ENCODE results near the gene FLVCR2. TPM values are rescaled to one million over a fixed set of nuclear protein-coding genes. Genes with fewer than 3 reads are reported as not detected.

The FLVCR2 gene
- total and polyA plus RNA-seq, 2 donors from 2014 or later: 7.1 to 17.0 TPM

DNA sequence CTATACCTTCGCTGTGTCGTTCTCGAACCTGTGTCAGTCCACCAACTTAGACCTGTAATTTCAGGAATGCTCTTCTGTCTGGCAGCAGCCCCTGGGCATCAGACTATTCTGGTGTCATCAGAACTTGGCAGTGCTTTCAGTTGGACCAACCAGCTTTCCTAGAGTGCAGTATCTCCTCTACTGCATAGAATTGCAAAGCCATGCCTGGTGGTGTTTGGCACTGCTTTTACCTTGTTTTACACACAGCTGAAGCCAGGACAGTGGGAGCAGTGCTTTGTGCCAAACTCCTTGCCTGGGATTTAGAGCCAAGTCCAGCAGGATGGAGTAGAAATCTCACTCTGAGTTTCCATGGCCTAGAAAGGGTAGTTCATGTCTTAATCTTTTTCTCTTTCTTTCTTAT is 1.5 kb downstream of the FLVCR2 start:
- Histone ChIP-seq H3K9ac (ENCODE audit: low read length in 3 of 3) (peak overlapping the region in 1 of 3 donors; percentile 83), H3K4me3 (ENCODE audit: low read length in 3 of 3) (peak overlapping the region in 2 of 3 donors; percentile 85), H3K36me3 (ENCODE audit: control insufficient read depth in 2 of 3, insufficient read depth in 3 of 3, low read length in 3 of 3) (no peaks in the 10 kb centered on the region), H3K27ac (ENCODE audit: low read depth in 2 of 2, low read length in 2 of 2) (no peak overlapping the region), H3K27me3 (ENCODE audit: control insufficient read depth, insufficient read depth, low read length) (no peaks in the 10 kb centered on the region), H3K4me1 (ENCODE audit: control insufficient read depth in 2 of 3, insufficient read depth in 2 of 3, low read depth in 1 of 3, low read length in 3 of 3) (peaks cover 0 to 10% (median 4%) of the 10 kb centered on the region in 3 donors), H3K9me3 (ENCODE audit: control insufficient read depth in 2 of 3, insufficient read depth in 1 of 3, low read length in 3 of 3) (no peaks in the 10 kb centered on the region)
- TF ChIP-seq, protein P1, sequence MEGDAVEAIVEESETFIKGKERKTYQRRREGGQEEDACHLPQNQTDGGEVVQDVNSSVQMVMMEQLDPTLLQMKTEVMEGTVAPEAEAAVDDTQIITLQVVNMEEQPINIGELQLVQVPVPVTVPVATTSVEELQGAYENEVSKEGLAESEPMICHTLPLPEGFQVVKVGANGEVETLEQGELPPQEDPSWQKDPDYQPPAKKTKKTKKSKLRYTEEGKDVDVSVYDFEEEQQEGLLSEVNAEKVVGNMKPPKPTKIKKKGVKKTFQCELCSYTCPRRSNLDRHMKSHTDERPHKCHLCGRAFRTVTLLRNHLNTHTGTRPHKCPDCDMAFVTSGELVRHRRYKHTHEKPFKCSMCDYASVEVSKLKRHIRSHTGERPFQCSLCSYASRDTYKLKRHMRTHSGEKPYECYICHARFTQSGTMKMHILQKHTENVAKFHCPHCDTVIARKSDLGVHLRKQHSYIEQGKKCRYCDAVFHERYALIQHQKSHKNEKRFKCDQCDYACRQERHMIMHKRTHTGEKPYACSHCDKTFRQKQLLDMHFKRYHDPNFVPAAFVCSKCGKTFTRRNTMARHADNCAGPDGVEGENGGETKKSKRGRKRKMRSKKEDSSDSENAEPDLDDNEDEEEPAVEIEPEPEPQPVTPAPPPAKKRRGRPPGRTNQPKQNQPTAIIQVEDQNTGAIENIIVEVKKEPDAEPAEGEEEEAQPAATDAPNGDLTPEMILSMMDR (IDR thresholded peaks at IDR 0.05; ENCODE audit: borderline replicate concordance, extremely low read depth, insufficient read depth): no peak
- intact Hi-C loops (cut with DNase I): loop anchor here (5.0 kb wide), 1 partner anchor 72 kb away; no protein-coding TSS in a partner anchor
- DNase-seq (no peak), FAIRE-seq (no peak)

DNA sequence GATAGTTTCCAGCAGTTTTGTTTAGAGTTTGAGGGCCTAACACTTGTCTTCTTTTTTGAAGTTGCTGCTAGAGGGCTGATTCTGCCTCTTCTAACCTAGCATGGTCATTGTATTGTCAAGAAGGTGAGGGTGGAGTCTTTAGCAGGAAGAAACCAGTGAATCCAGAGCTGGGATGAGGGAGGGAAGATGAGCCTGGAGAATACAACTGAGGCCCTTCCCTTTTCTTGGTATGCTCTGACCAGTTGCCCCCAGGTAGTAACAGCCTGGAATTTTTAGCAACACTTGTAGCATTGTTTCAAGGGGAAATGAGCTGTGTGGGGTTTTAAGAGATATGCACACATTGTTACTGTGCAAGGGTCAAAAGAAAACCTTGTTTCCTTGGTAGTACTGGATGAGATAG is 9.0 kb downstream of the FLVCR2 start:
- Histone ChIP-seq H3K4me3 (ENCODE audit: low read length in 3 of 3) (no peak overlapping the region), H3K27me3 (ENCODE audit: control insufficient read depth, insufficient read depth, low read length) (no peaks in the 10 kb centered on the region), H3K27ac (ENCODE audit: low read depth in 2 of 2, low read length in 2 of 2) (no peak overlapping the region), H3K9me3 (ENCODE audit: control insufficient read depth in 2 of 3, insufficient read depth in 1 of 3, low read length in 3 of 3) (no peaks in the 10 kb centered on the region), H3K4me1 (ENCODE audit: control insufficient read depth in 2 of 3, insufficient read depth in 2 of 3, low read depth in 1 of 3, low read length in 3 of 3) (peaks cover 0 to 8% (median 4%) of the 10 kb centered on the region in 3 donors), H3K9ac (ENCODE audit: low read length in 3 of 3) (no peak overlapping the region), H3K36me3 (ENCODE audit: control insufficient read depth in 2 of 3, insufficient read depth in 3 of 3, low read length in 3 of 3) (no peaks in the 10 kb centered on the region)
- intact Hi-C loops (cut with DNase I): no loop called here
- TF ChIP-seq, protein P1 (IDR thresholded peaks at IDR 0.05; ENCODE audit: borderline replicate concordance, extremely low read depth, insufficient read depth): no peak
- DNase-seq (no peak), FAIRE-seq (no peak)

DNA sequence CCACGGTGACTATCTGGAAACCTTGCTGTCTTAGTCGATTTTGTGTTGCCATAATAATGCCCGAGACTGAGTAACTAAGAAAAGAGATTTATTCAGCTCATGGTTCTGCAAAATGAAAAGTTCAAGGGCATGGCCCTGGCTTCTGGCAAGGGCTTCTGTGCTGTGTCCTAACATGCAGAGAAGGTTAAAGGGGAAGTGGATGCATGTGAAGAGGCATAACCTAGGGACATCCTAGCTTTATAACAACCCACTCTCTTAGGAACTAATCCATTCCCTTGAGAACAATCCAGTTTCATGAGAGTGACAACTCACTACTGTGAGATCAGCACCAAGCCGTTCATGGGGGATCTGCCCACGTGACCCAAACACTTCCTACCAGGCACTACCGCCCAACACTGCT is 11.5 kb downstream of the FLVCR2 start:
- FAIRE-seq (no peak), DNase-seq (no peak)
- Histone ChIP-seq H3K9ac (ENCODE audit: low read length in 3 of 3) (no peak overlapping the region), H3K36me3 (ENCODE audit: control insufficient read depth in 2 of 3, insufficient read depth in 3 of 3, low read length in 3 of 3) (no peaks in the 10 kb centered on the region), H3K4me1 (ENCODE audit: control insufficient read depth in 2 of 3, insufficient read depth in 2 of 3, low read depth in 1 of 3, low read length in 3 of 3) (peaks cover 0 to 8% (median 4%) of the 10 kb centered on the region in 3 donors), H3K27ac (ENCODE audit: low read depth in 2 of 2, low read length in 2 of 2) (no peak overlapping the region), H3K9me3 (ENCODE audit: control insufficient read depth in 2 of 3, insufficient read depth in 1 of 3, low read length in 3 of 3) (no peaks in the 10 kb centered on the region), H3K4me3 (ENCODE audit: low read length in 3 of 3) (no peak overlapping the region), H3K27me3 (ENCODE audit: control insufficient read depth, insufficient read depth, low read length) (no peaks in the 10 kb centered on the region)
- intact Hi-C loops (cut with DNase I): no loop called here
- TF ChIP-seq, protein P1 (IDR thresholded peaks at IDR 0.05; ENCODE audit: borderline replicate concordance, extremely low read depth, insufficient read depth): no peak
